CD14-positive monocyte (primary cell): ENCODE measurements around the gene EXOC2. TPM values are rescaled to one million over a fixed set of nuclear protein-coding genes. Genes with fewer than 3 reads are reported as not detected.

Source experiments
- DNase-seq, 3 donors: peaks; one replicate each; pipeline ENCODE4 v3.0.0-alpha.2; 2011 to 2022
- H2AFZ ChIP-seq: 2 replicates; pipeline ENCODE4 v1.6.0; 2012; ENCODE audit warnings: mild to moderate bottlenecking, low read depth, low read length, inconsistent platforms; ENCODE audit not compliant: insufficient read depth, poor library complexity, severe bottlenecking
- H3K27ac ChIP-seq, 2 donors: 1 replicate in 1 of 2; 2 replicates in 1 of 2; pipeline ENCODE4 v1.5.1; 2012 to 2013; ENCODE audit warnings: low read length in 2 of 2, control low read depth in 1 of 2, inconsistent platforms in 1 of 2, low read depth in 1 of 2, mild to moderate bottlenecking in 1 of 2
- H3K27me3 ChIP-seq, 2 donors: one replicate each; pipeline versions ENCODE4 v1.6.0 to v1.6.1; 2011 to 2013; ENCODE audit warnings: low read length in 2 of 2; ENCODE audit not compliant: control insufficient read depth in 2 of 2, insufficient read depth in 2 of 2
- H3K36me3 ChIP-seq, 2 donors: replicated peaks in 1 of 2; 1 replicate in 1 of 2; 2 replicates in 1 of 2; pipeline versions ENCODE4 v1.5.1 to v1.6.1; 2012 to 2013; ENCODE audit warnings: low read length in 2 of 2, control low read depth in 1 of 2, inconsistent platforms in 1 of 2, mild to moderate bottlenecking in 1 of 2; ENCODE audit not compliant: insufficient read depth in 2 of 2, control insufficient read depth in 1 of 2
- H3K4me1 ChIP-seq, 2 donors: 1 replicate in 1 of 2; 2 replicates in 1 of 2; pipeline versions ENCODE4 v1.5.1 to v1.6.1; 2012 to 2013; ENCODE audit warnings: low read length in 2 of 2, control low read depth in 1 of 2, inconsistent platforms in 1 of 2, mild to moderate bottlenecking in 1 of 2, moderate library complexity in 1 of 2; ENCODE audit not compliant: insufficient read depth in 2 of 2, control insufficient read depth in 1 of 2
- H3K4me2 ChIP-seq: replicated peaks from 2 replicates; pipeline ENCODE3; 2012; ENCODE audit warnings: low read length, moderate library complexity, mild to moderate bottlenecking; ENCODE audit not compliant: poor library complexity, severe bottlenecking; ENCODE audit errors: extremely low read depth
- H3K4me3 ChIP-seq, 3 experiments: fragments of 200-600 bp in 1 of 3; sonication (generic) in 1 of 3; replicated peaks in 1 of 3; 1 replicate in 2 of 3; 2 replicates in 1 of 3; pipeline ENCODE4 v1.5.1; 2011 to 2013; ENCODE audit warnings: low read length in 3 of 3, mild to moderate bottlenecking in 3 of 3, control low read depth in 2 of 3, low read depth in 2 of 3, inconsistent platforms in 1 of 3, moderate library complexity in 1 of 3
- H3K79me2 ChIP-seq: 2 replicates; pipeline ENCODE4 v1.6.0; 2012; ENCODE audit warnings: mild to moderate bottlenecking, control low read depth, inconsistent platforms, low read length, moderate library complexity; ENCODE audit not compliant: insufficient read depth
- H3K9ac ChIP-seq: 2 replicates; pipeline ENCODE4 v1.6.0; 2017; ENCODE audit warnings: low read length, mild to moderate bottlenecking; ENCODE audit not compliant: insufficient read depth, poor library complexity, severe bottlenecking
- H3K9me3 ChIP-seq, 2 donors: replicated peaks in 1 of 2; 1 replicate in 1 of 2; 2 replicates in 1 of 2; pipeline versions ENCODE4 v1.5.1 to v1.6.1; 2012 to 2013; ENCODE audit warnings: low read length in 2 of 2, control low read depth in 1 of 2; ENCODE audit not compliant: control insufficient read depth in 1 of 2, insufficient read depth in 1 of 2
- H4K20me1 ChIP-seq: 2 replicates; pipeline ENCODE4 v1.6.0; 2012; ENCODE audit warnings: mild to moderate bottlenecking, low read length, control low read depth, moderate library complexity; ENCODE audit not compliant: insufficient read depth
- H3K27ac Mint-ChIP-seq, 7 donors: one replicate each; pipeline ENCODE4 v1.8.0; 2020; ENCODE audit warnings: mild to moderate bottlenecking in 7 of 7, mixed read lengths in 7 of 7, moderate library complexity in 6 of 7, inconsistent platforms in 2 of 7
- H3K27me3 Mint-ChIP-seq, 3 donors: one replicate each; pipeline ENCODE4 v1.8.0; 2021 to 2022; ENCODE audit warnings: low read depth in 3 of 3, mild to moderate bottlenecking in 3 of 3, mixed read lengths in 3 of 3, moderate library complexity in 3 of 3, inconsistent platforms in 1 of 3
- H3K36me3 Mint-ChIP-seq, 2 donors: one replicate each; pipeline ENCODE4 v1.8.0; 2020; ENCODE audit warnings: mixed read lengths in 2 of 2, inconsistent platforms in 1 of 2, mild to moderate bottlenecking in 1 of 2
- H3K4me1 Mint-ChIP-seq: one replicate; pipeline ENCODE4 v1.8.0; 2020; ENCODE audit warnings: mild to moderate bottlenecking, mixed read lengths
- H3K4me3 Mint-ChIP-seq, 2 donors: one replicate each; pipeline ENCODE4 v1.8.0; 2020; ENCODE audit warnings: mild to moderate bottlenecking in 2 of 2, mixed read lengths in 2 of 2, moderate library complexity in 1 of 2
- H3K9me3 Mint-ChIP-seq, 7 donors: one replicate each; pipeline ENCODE4 v1.8.0; 2020 to 2022; ENCODE audit warnings: mixed read lengths in 7 of 7, mild to moderate bottlenecking in 6 of 7, moderate library complexity in 6 of 7, inconsistent platforms in 2 of 7
- CTCF ChIP-seq: fragments of 200-600 bp; IDR thresholded peaks from one replicate; pipeline ENCODE4 v1.8.0; 2022; ENCODE audit warnings: antibody characterized with exemption, mild to moderate bottlenecking
- WGBS: methylation state at CpG from one replicate; pipeline ENCODE4 v1.1.5; 2013; ENCODE audit warnings: missing lambda C conversion rate; ENCODE audit not compliant: insufficient coverage; 5-methylcytosine and 5-hydroxymethylcytosine counted together
- intact Hi-C, 2 donors: fragments of 100-400 bp; cut with micrococcal nuclease; formaldehyde crosslinking; loops; one replicate each; pipeline versions ENCODE4 v1.15.0 to v1.15.1; 2023
- polyA plus RNA-seq, 3 donors: library from polyadenylated mRNA; depleted of rRNA in 1 of 3; unstranded in 2 of 3; stranded (reverse) in 1 of 3; fragments of 300-500 nt in 2 of 3; fragments of >200 nt in 1 of 3; fragmentation: Illumina TruSeq in 2 of 3; gene quantifications; 1 replicate in 2 of 3; 2 replicates in 1 of 3; pipeline ENCODE4 v1.2.3, GENCODE V29; 2012 to 2021

EXOC2 gene
- polyA plus RNA-seq, 3 donors = 7.5 to 15.5 (median 12.0) TPM

GRCh38 chr6:689223-689622, 3.7 kb downstream of the EXOC2 start:
- H3K27me3 Mint-ChIP-seq = peaks cover 0 to 3% (median 2%) of the 10 kb centered on the region in 3 donors
- peaks cover 32% of the 10 kb centered on the region for H3K4me1 Mint-ChIP-seq
- H4K20me1 ChIP-seq = peaks cover 37% of the 10 kb centered on the region
- peaks cover 0 to 2% (median 0%) of the 10 kb centered on the region in 7 donors for H3K9me3 Mint-ChIP-seq
- no peak overlapping the region for H3K4me3 ChIP-seq
- no peak overlapping the region for H3K9ac ChIP-seq
- no peak for DNase-seq
- H3K4me2 ChIP-seq = no peak overlapping the region
- H3K4me3 Mint-ChIP-seq = no peak overlapping the region
- H3K79me2 ChIP-seq = peaks cover 45% of the 10 kb centered on the region
- H3K27me3 ChIP-seq = no peaks in the 10 kb centered on the region
- no peak for TF ChIP-seq CTCF
- H3K36me3 ChIP-seq = peaks cover 4 to 27% of the 10 kb centered on the region in 2 donors
- H3K27ac Mint-ChIP-seq = peak overlapping the region in 2 of 7 donors; percentile 30 to 55
- intact Hi-C loops = no loop called here
- WGBS = 100% methylated on average over 1 of the region's 2 CpGs
- no peak overlapping the region for H3K27ac ChIP-seq
- H3K4me1 ChIP-seq = peaks cover 17 to 28% of the 10 kb centered on the region in 2 donors
- H2AFZ ChIP-seq = no peak overlapping the region
- H3K9me3 ChIP-seq = no peaks in the 10 kb centered on the region
- H3K36me3 Mint-ChIP-seq = peaks cover 0 to 11% of the 10 kb centered on the region in 2 donors

GRCh38 chr6:686497-686896, 6.4 kb downstream of the EXOC2 start:
- intact Hi-C loops = no loop called here
- peaks cover 0 to 1% (median 0%) of the 10 kb centered on the region in 7 donors for H3K9me3 Mint-ChIP-seq
- Histone ChIP-seq H3K27me3 (no peaks in the 10 kb centered on the region), H3K9ac (no peak overlapping the region), H3K4me1 (peaks cover 4 to 16% of the 10 kb centered on the region in 2 donors), H3K9me3 (no peaks in the 10 kb centered on the region), H2AFZ (no peak overlapping the region), H3K79me2 (peaks cover 53% of the 10 kb centered on the region), H4K20me1 (peaks cover 56% of the 10 kb centered on the region), H3K4me3 (no peak overlapping the region), H3K4me2 (no peak overlapping the region), H3K27ac (no peak overlapping the region), H3K36me3 (peaks cover 4 to 27% of the 10 kb centered on the region in 2 donors)
- H3K36me3 Mint-ChIP-seq = peaks cover 0 to 11% of the 10 kb centered on the region in 2 donors
- no peak overlapping the region for H3K4me3 Mint-ChIP-seq
- 100% methylated on average over 1 of the region's 3 CpGs for WGBS
- H3K27me3 Mint-ChIP-seq = peaks cover 0 to 1% (median 0%) of the 10 kb centered on the region in 3 donors
- DNase-seq = no peak
- no peak overlapping the region for H3K27ac Mint-ChIP-seq
- H3K4me1 Mint-ChIP-seq = peaks cover 33% of the 10 kb centered on the region
- no peak for TF ChIP-seq CTCF
